SIG-M5 (cell line): ENCODE data around the gene COL9A3.

ENCODE experiments used
- DNase-seq: peaks from one replicate; lab custom pipeline; 2025; lab: John Stamatoyannopoulos, UW

Gene COL9A3

DNA sequence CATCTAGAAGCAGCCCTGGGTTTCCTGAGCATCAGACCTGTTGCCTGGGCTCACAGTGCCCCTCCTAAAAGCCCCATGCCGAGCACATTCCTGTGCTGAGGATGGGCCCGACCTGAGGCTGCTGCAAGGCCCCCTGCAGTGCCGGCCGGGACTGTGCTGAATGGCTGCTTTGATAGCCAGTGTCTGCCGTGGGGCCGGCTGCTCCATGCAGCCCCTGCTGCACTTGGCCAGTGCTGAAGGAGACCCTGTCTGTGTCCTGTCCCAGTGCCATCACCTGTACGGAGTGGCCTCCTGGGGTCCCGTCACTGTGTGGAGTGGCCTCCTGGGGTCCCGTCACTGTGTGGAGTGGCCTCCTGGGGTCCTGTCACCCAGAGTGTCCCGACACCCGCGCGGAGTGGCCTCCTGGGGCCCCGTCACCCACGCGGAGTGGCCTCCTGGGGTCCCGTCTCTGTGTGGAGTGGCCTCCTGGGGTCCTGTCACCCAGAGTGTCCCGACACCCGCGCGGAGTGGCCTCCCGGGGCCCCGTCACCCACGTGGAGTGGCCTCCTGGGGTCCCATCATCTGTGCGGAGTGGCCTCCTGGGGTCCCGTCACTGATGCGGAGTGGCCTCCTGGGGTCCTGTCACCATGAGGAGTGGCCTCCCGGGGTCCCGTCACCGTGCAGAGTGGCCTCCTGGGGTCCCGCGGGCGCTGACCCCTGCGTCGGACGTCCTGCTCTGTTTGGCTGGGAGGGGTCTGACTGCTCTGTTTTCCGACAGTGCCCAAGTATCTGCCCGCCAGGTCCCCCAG lies 7.0 kb downstream of the COL9A3 start:
- DNase-seq: no peak

DNA sequence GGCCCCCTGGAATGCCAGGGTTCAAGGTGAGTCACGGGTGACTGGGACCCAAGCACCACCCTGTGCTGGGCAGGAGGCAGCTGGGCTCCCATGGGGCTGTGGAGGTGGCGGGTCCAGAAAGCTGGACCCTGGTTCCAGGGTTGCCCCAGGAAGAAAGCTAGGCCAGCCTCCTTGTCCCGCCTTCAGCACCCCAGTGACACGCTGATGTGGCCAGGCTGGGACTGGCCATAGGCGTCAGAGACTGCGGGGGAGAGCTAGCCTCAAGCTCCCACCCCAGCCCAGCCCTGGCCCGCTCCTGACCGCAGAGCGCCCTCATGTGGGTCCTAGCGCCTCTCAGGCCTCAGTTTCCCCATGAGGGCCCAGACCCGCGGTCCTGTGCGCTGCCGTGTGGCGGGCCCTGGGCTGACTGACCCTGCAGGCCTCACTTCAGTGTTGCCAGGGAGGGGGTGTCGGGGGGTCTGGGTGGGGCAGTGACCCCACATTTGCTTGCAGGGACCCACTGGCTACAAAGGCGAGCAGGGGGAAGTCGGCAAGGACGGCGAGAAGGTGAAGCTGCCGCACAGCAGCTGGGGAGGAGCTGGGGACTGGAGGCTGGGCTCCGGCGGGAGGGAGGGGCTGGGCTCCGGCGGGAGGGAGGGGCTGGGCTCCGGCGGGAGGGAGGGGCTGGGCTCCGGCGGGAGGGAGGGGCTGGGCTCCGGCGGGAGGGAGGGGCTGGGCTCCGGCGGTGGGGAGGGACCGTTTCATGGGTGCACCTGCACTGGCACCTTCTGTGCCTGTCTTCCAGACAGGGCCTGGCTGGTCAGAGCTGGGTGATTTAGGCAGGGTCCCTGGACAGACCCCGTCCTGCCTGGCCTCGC lies 7.9 kb downstream of the COL9A3 start:
- DNase-seq: no peak

DNA sequence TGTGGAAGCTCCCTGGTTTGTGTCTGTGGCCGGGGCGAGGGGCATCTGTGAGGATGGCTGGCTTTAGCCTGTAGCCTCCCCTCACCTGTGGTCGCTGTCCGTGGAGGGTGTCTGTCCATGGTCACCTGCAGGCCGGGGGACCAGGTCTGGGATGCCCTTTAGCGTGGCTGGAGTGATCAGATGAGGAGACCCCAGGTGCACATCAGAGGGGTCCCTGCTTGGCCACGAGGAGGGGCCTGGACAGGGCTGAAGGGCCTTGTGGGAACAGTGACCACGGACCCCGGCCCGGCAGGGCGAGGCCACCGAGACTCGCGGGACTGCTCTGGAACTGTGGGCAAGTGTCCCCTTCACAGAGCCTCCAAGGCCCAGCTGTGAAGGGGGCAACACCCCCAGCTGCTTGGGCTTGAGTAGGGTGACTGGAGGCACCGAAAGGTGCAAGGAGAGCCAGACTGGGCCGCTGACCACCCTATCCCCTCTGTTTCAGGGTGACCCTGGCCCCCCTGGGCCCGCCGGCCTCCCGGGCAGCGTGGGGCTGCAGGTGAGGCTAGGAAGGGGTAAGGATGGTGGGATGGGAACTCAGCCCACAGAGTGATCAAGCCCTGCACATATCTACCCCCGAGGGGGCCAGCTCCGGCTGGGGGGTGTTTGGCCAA lies 8.6 kb downstream of the COL9A3 start:
- DNase-seq: no peak

DNA sequence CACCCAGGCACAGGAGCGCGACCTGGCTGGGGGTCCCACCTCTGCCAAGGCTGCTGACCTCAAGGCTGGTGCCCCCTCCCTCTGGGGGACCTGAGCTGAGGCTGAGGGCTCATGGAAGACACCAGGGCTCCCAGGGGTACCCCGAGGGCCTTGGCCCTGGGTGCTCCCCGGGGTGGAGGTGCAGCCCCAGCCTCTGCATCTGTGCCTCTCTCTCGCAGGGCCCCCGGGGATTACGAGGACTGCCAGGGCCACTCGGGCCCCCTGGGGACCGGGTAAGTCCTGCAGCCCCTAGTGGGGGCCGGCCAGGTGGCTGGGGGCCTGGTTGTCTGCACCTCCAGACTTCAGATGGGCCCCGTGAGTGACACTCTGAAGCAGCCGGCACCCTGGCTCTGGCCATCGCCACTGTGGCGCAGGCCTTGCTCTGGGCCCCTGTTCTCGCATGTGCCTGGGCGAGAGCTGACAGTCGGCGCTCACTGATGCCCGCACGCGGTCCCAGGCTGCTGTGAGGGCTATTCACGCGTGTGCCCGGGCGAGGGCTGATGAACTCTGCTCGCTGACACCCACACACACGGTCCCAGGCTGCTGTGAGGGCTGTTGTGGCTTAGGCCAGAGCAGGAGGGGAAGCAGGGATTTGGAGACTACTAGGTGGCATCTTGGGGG lies 9.3 kb downstream of the COL9A3 start:
- no peak for DNase-seq

DNA sequence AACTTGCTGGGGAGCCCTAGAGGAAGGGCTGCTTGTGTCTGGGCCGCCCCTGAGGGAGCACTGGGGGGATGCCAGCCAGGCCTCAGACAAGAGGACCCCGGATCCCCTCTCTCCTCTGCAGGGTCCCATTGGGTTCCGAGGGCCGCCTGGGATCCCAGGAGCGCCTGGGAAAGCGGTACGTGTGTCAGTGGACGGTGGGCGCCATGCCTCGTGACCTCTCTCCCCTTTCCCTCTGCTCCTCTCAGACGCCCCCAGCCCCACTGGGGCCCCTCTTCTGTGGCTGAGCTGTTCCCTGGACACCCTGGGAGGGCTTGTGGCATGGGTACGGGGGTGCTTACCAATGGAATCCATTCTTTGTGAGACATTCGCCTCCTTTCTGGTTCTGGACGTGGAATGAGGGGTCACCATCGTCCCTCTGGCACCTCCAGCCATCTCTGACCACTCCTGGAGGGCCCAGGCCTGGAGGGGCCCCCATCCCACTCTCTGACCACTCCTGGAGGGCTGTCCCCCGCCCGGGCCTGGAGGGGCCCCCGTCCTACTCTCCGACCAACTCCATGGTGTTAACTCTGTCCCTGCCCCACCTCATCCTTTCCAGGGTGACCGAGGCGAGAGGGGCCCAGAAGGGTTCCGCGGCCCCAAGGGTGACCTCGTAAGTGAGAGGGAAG lies 9.9 kb downstream of the COL9A3 start:
- DNase-seq: no peak

DNA sequence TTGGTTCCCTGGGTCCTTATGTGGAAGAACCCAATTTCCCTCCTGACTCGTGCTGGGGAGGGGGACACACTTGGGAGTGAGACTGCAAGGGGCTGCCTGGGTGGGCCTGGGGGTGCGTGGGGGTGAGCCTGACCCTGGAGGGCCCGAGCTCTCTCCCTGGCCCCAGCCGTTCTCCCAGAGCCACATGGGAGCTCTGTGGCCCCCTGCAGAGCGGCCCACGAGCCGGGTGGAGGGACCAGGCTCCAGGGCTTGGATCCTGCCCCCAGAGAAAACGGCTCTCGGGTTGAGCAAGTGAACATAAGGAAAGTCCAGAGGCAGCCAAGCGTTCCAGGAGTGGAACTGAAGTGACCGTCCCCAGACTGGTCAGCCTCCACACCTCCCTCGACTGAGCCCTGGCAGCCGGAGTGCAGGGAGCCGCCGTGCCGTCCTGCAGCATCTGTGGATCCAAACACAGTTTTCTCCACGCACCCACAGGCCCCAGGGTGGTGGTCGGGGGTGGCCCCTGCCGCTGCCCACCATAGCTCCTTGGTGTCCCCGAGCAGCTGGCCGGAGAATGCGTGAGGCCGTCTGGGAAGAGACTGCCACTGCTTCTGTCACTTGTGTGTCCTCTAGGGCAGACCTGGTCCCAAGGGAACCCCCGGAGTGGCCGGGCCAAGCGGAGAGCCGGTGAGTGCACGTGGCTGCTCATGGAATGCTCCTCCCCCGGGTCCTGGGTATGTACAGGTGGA lies 10.6 kb downstream of the COL9A3 start:
- DNase-seq: no peak

DNA sequence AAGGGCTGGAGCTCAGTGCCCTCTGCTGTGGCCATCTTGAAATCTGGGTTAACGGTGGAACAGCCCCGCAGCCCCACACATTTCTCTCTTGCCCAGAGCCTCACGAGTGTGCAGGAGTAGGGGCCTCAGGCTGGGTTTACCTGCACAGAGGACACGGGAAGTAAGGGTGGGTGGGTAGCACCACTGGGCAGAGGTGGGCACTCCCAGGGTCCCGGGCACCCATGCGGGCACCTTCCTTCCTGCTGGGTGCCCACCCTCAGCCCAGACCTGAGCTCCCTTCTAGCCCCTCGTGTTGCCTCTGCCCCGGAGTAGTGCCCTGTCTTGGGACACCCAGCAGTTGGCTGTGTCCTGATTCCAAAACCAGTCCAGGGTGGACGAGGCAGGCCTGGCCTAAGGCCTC lies 11.2 kb downstream of the COL9A3 start:
- DNase-seq: no peak

DNA sequence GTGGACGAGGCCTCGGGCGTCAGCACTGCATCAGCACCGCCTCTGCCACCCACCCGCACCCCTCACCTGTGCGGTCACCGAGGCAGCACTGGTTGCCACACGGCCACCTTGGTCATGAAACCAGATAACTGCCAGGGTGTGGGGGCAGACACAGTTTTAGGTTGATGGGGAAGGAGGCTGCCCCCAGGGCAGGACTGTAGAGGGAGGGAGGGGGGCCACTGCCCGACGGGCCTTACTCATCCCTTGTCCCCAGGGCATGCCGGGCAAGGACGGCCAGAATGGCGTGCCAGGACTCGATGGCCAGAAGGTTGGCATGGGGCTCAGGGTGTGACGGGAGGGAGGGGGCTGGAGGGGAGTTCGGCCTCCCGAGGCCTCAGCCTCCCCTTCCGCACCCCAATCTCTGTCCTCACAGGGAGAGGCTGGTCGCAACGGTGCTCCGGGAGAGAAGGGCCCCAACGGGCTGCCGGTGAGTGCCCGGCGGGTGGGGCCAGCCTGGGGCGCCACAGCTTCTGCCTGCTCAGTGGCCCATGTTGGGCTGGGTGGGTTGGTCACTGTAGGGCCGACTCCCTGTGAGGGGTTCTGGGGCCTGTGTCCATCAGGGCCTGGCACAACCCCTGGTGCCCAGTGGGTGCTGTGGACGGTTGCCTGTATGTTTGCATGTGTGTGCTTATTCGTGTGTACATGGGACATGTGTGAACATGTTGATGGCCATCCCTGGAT lies 11.8 kb downstream of the COL9A3 start:
- DNase-seq: no peak

DNA sequence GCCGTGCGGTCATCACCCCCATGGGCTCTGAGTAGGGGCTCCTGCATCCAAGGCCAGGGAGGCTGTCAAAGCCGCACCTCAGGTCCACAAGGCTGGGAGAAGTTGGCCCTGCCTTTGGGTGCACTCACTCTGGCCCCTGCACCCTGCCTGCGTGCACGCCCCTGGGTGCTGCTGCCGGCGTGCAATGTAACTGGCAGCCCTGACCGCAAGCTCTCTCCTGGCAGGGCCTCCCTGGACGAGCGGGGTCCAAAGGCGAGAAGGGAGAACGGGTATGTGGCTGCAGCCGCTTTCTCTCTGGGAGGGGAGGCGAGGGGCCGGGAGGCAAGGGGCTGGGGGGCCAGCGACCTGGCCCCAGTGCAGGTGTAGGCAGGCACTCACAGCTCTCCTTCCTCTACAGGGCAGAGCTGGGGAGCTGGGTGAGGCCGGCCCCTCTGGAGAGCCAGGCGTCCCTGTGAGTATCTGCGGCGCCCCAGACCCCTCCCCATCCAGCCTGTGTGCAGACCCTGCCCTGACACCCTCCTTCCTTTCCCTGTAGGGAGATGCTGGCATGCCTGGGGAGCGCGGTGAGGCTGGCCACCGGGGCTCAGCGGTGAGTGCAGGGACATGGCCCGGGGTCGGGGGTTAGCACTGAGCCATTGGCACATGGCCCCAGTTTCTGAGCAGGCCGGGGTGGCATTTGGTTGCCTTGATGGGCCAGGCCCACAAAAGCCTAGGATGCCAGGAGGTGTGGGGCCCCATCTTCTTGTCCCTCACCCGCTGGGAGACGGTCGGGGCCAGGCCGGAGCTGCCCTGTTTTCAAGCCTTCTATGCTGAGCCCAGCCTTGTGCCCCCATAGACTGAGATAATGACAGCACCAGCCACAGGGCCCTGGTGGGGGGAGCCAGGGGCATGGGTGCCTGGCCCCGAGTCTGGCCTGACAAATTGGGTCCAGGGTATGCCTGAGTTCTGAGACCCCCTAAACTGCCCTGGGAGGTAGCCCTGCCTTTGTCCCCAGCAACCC lies 12.7 kb downstream of the COL9A3 start:
- no peak for DNase-seq

DNA sequence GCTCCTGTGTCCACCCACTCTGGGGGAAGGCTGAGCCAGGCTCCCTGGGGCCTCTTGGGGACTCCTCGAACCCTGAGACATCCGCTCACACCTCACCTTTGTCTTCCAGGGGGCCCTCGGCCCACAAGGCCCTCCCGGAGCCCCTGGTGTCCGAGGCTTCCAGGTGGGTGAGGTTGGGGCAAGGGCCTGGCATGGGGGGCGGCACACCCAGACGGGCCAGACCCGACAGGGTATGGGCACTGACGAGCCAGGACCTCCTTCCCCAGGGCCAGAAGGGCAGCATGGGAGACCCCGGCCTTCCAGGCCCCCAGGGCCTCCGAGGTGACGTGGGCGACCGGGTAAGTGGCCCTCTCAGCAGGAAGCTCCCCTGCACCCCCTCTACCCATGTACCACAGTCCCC lies 13.4 kb downstream of the COL9A3 start:
- no peak for DNase-seq

DNA sequence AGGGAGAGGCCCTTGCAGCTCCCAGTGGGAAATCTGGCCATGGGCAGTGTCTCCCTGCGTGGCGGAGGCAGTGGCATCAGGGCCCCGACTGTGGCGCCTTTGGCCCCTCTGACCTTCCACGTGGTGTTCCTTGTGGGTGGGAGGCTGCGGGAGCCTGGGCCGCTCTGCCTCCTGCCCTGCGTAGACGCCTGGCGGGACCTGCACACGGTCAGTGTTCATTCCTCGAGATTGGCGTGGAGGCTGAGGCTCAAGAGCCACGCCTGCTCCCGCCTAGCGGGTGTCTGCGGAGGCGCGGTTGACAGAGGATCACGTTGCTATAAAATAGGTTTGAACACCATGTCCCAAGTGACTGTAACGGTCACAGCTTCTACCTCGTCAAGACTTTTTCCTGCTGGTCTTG lies 14.0 kb downstream of the COL9A3 start:
- DNase-seq: no peak

DNA sequence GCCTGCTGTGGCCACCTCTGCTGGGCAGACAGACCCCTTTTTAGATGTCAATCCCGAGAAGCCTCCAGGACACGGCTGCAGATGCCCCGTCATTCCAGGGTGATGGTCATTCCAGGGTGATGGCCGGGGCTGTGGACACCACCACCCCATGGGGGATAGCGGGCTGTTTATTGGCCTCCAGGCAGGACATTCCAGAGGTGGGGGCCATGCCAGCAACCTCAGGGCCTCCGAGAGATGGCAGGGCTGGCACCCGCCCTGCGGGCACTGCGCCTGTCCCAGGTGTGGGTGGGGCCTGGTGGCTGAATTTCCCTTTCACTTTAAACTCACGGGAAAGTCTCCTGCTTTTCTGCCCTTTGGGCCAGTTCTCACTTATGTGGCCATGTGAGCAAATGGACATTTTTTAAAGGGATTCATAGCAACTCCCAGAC lies 14.5 kb downstream of the COL9A3 start:
- no peak for DNase-seq

DNA sequence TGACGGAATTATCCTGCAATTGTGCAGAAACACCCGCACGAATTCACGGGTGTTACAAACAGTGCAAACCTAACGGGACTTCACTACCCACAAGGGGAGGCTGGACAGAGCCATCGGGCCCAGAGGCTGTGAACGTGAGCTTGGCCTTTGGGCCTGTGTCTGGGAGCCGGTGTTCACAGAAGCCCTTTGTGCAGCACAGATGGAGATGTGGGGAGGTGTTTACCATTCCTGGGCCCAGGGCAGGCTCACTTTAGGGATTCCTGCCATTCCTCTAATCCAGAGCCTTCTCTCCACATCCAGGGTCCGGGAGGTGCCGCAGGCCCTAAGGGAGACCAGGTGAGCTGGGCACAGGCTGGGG lies 15.0 kb downstream of the COL9A3 start:
- no peak for DNase-seq

DNA sequence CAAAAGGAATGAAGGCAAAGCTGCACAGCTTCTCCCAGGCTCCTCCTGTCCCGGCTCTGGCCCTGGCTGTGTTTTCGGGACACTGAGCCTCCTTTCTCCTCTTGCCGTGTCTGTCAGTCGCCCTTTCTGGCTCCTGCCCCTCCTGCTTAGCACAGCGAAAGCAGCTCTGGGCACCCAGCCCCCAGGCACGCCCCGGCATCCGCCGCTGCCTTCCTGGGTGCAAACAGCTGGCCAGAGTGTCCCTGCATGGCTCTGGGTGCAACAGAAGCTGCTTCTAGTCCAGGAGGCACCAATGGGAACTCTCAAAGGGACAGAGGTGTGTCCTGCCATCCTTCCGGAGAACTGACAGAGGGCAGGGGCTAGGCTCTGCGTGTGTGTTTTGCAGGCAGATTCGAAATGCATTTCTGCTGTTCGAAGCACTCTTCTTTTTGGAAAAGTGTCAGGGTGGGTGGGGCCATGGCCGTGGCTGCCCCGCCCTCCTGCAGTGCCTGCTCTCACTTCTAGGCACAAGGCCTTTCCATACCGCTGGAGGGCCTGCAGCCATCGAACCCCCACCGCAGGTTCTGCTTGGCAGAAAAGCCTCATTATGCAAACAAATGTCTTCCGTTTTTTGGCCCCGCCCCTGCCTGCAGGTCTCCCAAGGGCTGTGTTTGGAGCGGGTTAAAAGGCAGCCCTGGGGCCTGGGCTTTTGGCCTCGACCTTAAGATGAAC lies 15.5 kb downstream of the COL9A3 start:
- DNase-seq: peak; percentile 87

DNA sequence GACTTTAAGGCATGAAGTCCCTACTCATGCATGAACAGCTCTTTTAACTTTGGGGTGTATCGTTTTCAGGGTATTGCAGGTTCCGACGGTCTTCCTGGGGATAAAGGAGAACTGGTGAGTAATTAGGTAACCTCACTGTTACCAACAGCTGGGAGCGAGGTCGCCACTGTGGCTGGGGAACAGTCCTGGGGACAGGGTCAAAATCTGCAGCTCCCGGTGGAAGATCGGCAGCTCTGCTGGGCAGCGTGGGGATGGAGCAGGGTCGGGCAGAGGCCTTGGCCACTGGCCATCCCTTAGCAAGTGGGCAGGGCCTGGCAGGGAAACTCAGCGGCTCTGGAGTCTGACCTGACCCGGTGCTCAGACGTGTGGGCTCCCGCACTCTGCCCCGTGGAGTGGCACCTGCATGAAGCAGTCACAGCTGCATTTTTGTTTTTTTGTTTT lies 16.1 kb downstream of the COL9A3 start:
- DNase-seq: no peak

DNA sequence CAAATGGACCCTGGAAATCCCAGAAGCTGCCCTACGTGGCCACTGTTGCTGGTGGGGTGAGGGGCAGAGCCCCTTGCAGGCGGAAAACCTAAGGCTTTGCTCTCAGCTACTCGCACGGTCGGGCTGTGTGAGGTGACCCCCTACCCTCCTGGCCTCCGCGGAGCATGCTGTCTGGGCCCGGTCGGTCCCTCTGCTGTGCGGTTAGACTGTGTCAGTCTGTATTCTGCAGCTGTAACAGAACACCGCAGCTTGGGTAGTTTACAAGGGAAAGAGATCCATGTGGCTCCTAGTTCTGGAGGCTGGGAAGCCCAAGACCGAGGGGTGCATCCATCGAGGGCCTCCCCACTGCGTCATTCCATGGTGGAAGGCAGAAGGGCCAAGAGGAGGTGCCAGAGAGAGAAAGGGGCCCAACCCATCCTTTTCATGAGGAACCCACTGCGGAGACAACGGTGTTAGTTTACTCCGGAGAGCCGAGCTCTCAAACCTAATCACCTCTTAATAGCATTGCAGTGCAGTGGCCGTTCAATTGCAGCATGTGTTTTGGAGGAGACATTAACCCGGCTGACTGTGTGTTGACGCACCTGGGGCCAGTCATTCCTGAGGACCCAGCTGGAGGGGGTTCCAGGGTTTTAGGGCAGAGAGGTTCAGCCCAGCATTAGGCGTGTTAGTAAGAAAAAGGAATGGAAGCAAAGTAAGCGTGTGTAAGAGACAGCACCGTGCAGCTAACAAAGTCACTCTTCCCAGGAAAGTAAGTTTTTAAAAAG lies 18.3 kb downstream of the COL9A3 start:
- DNase-seq: no peak
